Dermis lymphatic vessel endothelial cell (primary cell): ENCODE results near the gene IPMK. TPM values are rescaled to one million over a fixed set of nuclear protein-coding genes. Genes with fewer than 3 reads are reported as not detected.

Source experiments
- total RNA-seq: library from RNA; depleted of rRNA; stranded (reverse); fragments of >200 nt; gene quantifications from 2 replicates; pipeline ENCODE4 v1.2.1, GENCODE V29; 2014

IPMK gene
- total RNA-seq = 6.8 and 7.0 TPM in 2 replicates

DNA sequence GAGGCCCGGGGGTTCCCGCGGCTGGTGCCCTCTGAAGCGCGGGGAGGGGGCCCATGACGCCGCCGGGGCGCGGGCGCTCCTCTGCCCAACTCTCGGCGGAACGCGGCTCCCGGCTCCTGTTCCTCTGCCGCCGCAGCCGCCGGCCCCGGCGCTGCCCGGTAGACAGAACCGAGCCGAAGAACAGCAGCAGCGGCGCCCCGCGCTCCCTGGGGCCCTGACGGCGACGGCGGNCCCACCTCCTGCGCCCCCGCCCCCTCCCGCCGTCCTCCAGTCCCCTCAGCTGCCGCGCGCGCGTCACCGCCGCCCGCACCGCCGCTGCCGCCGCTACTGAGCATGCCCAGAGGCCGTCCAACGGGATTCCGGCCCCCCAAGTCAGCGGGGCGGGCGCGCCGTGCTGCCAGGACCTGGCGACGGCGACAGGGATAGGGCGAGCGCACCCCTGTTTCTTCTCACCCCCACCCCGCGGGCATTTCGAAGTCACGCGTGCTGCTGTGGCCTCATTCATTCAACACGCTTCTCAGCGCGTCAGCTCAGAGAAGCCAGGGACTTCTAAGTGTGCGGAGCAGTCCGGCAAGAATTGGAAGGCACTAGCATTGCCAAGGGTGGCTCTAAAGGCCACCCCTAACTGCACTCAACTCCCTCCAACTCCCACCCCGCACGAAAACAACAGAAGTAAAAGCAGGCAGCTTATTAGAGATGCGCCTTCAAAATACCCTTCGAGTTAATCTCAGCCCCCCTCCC lies at the start of gene IPMK:
Gene IPMK (minus strand): TSS at position 182 of the 741 bp plus-strand sequence. CDS start 283 bp downstream, outside the sequence.

GRCh38 chr10:58268946-58269781 lies 1.5 kb upstream of the IPMK start, which contains the start of gene CISD1:
CISD1 (plus strand) TSS chr10:58269162; CDS start chr10:58269274, 112 bp downstream.

Other genes starting within 250 kb of the IPMK start
- 22.0 and 22.2 TPM in 2 replicates for gene CISD1, start 1.3 kb upstream of the IPMK start, total RNA-seq
- 5.6 and 8.4 TPM in 2 replicates for gene UBE2D1, start 67.1 kb upstream of the IPMK start, total RNA-seq
- 29.4 and 41.9 TPM in 2 replicates for gene TFAM, start 117.5 kb upstream of the IPMK start, total RNA-seq
- under 0.01 and 0.43 TPM in 2 replicates for gene BICC1, start 245.0 kb upstream of the IPMK start, total RNA-seq